Naive thymus-derived CD8-positive, alpha-beta T cell (primary cell): ENCODE measurements around the gene TSPYL1. TPM values are rescaled to one million over a fixed set of nuclear protein-coding genes. Genes with fewer than 3 reads are reported as not detected.
"Not testable (repeated sequence)": the region's sequence is repeated elsewhere in the genome, so short reads cannot be mapped to it uniquely, and the experiment has no call there.

ENCODE experiments used
- ATAC-seq, 2 donors: fragments of 150-1000 bp; cut with Tn5 transposase in 1 of 2; sonication (Bioruptor Pico), chemical (Tn5 transposase) in 1 of 2; 1 replicate in 1 of 2; 2 replicates in 1 of 2; pipeline ENCODE4 v1.10.0; 2021; ENCODE audit warnings: mild to moderate bottlenecking in 2 of 2, moderate library complexity in 2 of 2
- POLR2A ChIA-PET: fragments of 350-600 bp; sonication (Branson Sonifier 250); formaldehyde crosslinking; loops from one replicate; lab custom pipeline; 2021; ENCODE audit warnings: antibody characterized with exemption; lab: Charles Lee
- DNase-seq, 10 donors: peaks; one replicate each; pipeline versions ENCODE4 v3.0.0 to v3.0.0-alpha.2; 2020 to 2022
- H3K27ac Mint-ChIP-seq, 10 donors: one replicate each; pipeline ENCODE4 v1.8.0; 2020 to 2022; ENCODE audit warnings: mild to moderate bottlenecking in 10 of 10, mixed read lengths in 10 of 10, moderate library complexity in 4 of 10, inconsistent platforms in 1 of 10
- H3K27me3 Mint-ChIP-seq, 5 donors: one replicate each; pipeline ENCODE4 v1.8.0; 2021 to 2022; ENCODE audit warnings: mixed read lengths in 5 of 5
- H3K36me3 Mint-ChIP-seq, 3 donors: one replicate each; pipeline ENCODE4 v1.8.0; 2020 to 2022; ENCODE audit warnings: mixed read lengths in 3 of 3, mild to moderate bottlenecking in 2 of 3, inconsistent platforms in 1 of 3
- H3K4me1 Mint-ChIP-seq, 4 donors: one replicate each; pipeline ENCODE4 v1.8.0; 2021 to 2022; ENCODE audit warnings: mixed read lengths in 4 of 4
- H3K4me3 Mint-ChIP-seq, 10 donors: one replicate each; pipeline ENCODE4 v1.8.0; 2020 to 2022; ENCODE audit warnings: mild to moderate bottlenecking in 10 of 10, mixed read lengths in 10 of 10, moderate library complexity in 6 of 10, inconsistent platforms in 1 of 10
- H3K9me3 Mint-ChIP-seq, 9 donors: one replicate each; pipeline ENCODE4 v1.8.0; 2020 to 2022; ENCODE audit warnings: mixed read lengths in 9 of 9, mild to moderate bottlenecking in 3 of 9, inconsistent platforms in 1 of 9, moderate library complexity in 1 of 9
- polyA plus RNA-seq, 3 donors: library from polyadenylated mRNA; unstranded; fragments of 300-500 nt; fragmentation: Illumina TruSeq; gene quantifications; one replicate each; pipeline ENCODE4 v1.2.3, GENCODE V29; 2021
- total RNA-seq, 8 experiments: library from RNA in 2 of 8; stranded (reverse) in 2 of 8; gene quantifications; one replicate each; pipeline ENCODE4 v1.2.3 and lab custom pipeline; 2021 to 2026

The TSPYL1 gene
- total RNA-seq (100 to 1,000 TPM; 104 to 106 TPM), polyA plus RNA-seq (10 to 100 TPM; 28.2 to 49.1 (median 36.7) TPM), total RNA-seq (lab: John Stamatoyannopoulos, UW) (113 to 618 (median 210) reads per million in 6 experiments)

DNA sequence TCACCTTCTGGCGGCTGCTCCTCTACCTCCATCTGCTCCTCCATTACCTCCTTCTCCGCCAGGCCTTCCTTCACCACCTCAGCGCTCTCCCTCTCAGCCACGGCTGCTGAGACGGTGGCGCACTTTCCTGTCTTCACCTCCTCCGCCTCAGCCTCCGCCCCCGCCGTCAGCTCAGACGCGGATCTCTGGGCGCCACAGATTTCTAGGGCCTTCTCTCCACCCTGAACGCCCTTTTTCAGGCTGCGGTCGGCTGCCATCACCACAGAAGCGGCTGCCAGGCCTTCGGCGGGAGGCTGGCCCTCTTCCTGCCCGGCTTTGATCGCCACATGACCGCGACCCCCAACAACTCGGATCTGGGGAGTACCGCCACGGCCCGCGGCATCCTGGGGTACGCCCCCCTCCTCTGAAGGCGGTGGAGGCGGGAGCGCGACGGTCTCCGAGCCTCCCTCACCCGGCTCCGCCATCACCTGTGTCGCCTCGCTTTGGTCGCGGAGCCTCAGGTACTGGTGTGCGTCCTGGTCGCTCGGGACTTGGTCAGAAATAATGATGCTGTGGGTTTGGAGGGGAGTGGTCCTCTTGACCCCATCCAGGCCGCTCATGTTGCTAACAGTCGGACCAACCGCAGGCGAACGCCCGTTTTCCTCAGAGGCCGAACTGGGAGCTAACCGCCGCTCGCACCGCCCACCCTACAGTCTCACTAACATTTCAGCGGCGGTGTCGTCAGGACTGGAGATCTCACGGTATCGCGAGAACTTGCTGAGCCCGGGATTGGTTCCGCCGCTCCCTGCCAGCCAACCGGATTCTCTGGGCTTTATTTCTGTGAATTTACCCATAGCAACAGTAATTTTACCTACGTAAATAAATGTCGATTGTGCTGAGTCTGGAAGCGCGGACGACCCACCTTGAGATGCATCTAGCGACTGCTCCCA, at the start of gene TSPYL1:
TSPYL1 (minus strand) TSS at position 699 of the 929 bp plus-strand sequence; CDS start at position 599, 100 bp downstream.
- peak within 1 kb of the TSS; percentile 98 to 100 (median 100) for H3K27ac Mint-ChIP-seq
- H3K9me3 Mint-ChIP-seq, result no peaks in the 10 kb centered on the region
- no peaks in the 10 kb centered on the region for H3K27me3 Mint-ChIP-seq
- DNase-seq, result peak; percentile 84 to 98 (median 96)
- peaks cover 14 to 44% (median 34%) of the 10 kb centered on the region in 3 donors for H3K36me3 Mint-ChIP-seq
- ATAC-seq, result peak; percentile 84 to 85
- peak within 1 kb of the TSS; percentile 89 to 100 (median 97) for H3K4me3 Mint-ChIP-seq
- peaks cover 26 to 74% (median 63%) of the 10 kb centered on the region in 4 donors for H3K4me1 Mint-ChIP-seq
- POLR2A ChIA-PET, result interaction anchor here (0.6 to 5.2 kb wide), 17 partner anchors 9 to 1318 kb away, joined by 3 to 70 read pairs (median 5); partner anchors contain the start of genes CALHM6, DSE, KPNA5 and NT5DC1

DNA sequence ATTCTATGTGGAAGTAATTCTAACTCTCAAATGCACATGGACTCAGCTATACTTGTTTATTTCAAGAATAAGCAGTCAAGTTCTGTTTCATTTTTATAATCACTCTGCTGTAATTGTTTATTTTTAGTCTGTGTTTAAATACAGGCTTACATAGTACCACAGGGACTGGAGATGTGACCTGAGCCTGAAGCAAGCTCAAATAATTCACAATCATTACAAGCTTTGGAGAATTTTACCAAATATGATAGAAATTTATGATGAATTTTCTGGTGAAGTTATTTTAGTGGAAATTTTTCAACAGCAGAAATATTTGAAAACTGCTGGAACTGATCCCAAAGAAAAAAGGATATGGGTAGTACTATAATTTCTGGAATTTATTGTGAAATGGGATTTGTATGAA, 49.4 kb upstream of the TSPYL1 start:
- DNase-seq (no peak), ATAC-seq (no peak)
- Mint-ChIP-seq H3K36me3 (peaks cover 3 to 6% (median 4%) of the 10 kb centered on the region in 3 donors), H3K4me1 (peaks cover 0 to 3% (median 0%) of the 10 kb centered on the region in 4 donors), H3K27ac (no peak overlapping the region), H3K9me3 (peaks cover 0 to 18% (median 5%) of the 10 kb centered on the region in 9 donors), H3K27me3 (no peaks in the 10 kb centered on the region), H3K4me3 (no peak overlapping the region)
- POLR2A ChIA-PET, result no interaction called here

DNA sequence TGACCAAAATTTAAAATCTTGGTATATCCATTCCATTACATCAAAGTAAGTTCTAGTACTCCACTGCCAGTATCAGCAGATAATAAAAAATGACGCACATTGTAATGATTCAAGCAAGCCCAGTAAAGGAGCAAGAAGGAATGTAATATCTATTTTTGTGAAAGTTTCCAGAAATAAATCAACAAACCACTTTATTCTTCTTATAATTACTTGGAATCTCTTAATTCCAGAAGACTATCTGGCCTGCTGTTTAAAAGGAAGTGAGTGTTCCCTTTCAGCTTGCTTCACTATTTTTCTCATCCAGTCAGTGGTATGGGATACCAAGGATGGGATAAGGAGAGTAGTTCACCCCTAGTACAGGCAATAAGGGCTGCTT, 48.8 kb upstream of the TSPYL1 start:
- H3K27me3 Mint-ChIP-seq, result no peaks in the 10 kb centered on the region
- peaks cover 0 to 17% (median 5%) of the 10 kb centered on the region in 9 donors for H3K9me3 Mint-ChIP-seq
- no peak overlapping the region for H3K27ac Mint-ChIP-seq
- peaks cover 0 to 3% (median 3%) of the 10 kb centered on the region in 3 donors for H3K36me3 Mint-ChIP-seq
- no peak for ATAC-seq
- H3K4me1 Mint-ChIP-seq, result peaks cover 0 to 5% (median 0%) of the 10 kb centered on the region in 4 donors
- no peak overlapping the region for H3K4me3 Mint-ChIP-seq
- POLR2A ChIA-PET, result no interaction called here
- no peak for DNase-seq

DNA sequence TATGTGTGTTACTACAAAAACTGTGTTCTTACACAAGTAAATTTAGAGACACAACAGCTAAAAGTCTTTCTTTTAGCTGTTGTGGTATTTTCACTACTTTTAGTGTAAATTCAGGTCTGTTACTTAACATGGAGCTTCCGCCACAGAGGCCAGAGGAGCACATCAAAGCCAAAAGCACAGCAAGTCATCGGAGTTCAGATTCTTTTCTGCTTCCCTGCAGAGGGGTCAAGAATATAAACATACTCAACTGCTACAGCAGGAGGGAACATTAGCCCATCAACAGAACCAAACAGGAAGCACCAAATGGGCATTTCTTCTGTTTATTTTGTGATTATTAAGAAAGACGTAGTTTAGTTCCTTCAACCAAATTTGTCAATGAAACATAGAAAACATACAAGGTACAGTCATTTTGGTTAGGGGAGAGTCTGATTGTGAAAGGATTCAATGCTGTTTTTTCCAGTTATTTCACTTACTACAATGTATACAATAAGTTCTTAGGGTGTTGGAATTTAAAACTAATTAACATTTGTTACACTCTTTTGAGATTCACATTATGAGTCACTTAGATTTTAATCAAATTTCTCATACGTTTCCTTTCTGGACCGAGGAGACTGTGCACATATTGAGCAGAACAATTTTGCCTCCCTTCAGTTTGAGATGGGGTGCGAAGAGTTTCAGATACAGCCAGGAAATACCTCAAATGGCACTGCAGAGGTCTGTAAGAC, 48.2 kb upstream of the TSPYL1 start:
- Mint-ChIP-seq H3K36me3 (peaks cover 0 to 3% (median under 1%) of the 10 kb centered on the region in 3 donors), H3K4me1 (peaks cover 0 to 5% (median 0%) of the 10 kb centered on the region in 4 donors), H3K27ac (no peak overlapping the region), H3K27me3 (no peaks in the 10 kb centered on the region), H3K9me3 (peaks cover 0 to 12% (median 3%) of the 10 kb centered on the region in 9 donors), H3K4me3 (no peak overlapping the region)
- no peak for DNase-seq
- POLR2A ChIA-PET, result no interaction called here
- ATAC-seq, result no peak

DNA sequence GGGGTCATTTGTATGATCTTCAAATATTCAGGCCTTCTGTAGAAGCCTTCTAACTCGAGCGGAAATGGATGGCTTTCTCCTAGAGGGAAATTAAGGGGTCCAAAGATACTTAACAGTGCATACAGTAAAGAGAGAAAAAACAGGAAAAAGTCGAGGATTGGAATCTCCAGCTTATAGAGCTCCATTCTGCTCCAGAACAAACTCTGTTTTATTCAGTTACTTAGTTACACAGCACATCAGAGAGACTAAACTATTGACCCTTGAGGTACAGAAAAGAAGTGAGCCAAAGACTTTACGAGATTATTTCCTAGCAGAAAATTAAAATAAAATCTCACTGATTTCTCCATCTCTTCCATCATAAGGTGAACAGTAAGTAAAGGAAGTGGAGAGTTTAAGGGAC, 47.3 kb upstream of the TSPYL1 start:
- Mint-ChIP-seq H3K27me3 (no peaks in the 10 kb centered on the region), H3K36me3 (peaks cover 0 to 3% (median 0%) of the 10 kb centered on the region in 3 donors), H3K27ac (no peak overlapping the region), H3K4me3 (no peak overlapping the region), H3K4me1 (peaks cover 0 to 5% (median 0%) of the 10 kb centered on the region in 4 donors), H3K9me3 (peaks cover 0 to 2% (median 0%) of the 10 kb centered on the region in 9 donors)
- DNase-seq, result no peak
- POLR2A ChIA-PET, result no interaction called here
- ATAC-seq, result no peak

DNA sequence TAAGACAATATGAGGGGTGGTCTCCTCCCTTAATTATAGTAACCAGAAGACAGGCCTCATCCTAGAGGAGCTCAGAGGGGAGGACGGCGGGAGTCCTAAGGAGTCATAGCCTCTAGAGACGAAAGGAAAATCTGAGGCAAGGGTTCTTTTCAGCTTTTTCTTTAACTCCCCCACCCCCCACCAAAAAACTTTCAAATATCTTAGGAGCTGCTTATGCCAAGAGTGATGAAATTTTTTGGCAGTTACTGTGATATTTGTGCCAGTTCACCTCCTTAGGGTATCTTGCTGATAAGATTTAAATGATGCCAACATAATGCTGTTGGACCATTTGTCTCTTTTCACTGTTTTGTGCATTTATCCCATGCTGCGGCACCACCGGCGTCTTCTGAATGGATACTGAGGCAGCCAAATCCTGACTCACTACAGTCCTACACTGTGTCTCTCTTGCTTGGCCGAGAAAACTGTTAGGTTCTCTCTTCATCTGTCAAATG, 46.5 kb upstream of the TSPYL1 start:
- Mint-ChIP-seq H3K4me1 (peaks cover 0 to 7% (median 0%) of the 10 kb centered on the region in 4 donors), H3K27ac (no peak overlapping the region), H3K9me3 (no peaks in the 10 kb centered on the region), H3K27me3 (no peaks in the 10 kb centered on the region), H3K36me3 (peaks cover 0 to 3% (median 0%) of the 10 kb centered on the region in 3 donors), H3K4me3 (no peak overlapping the region)
- no peak for DNase-seq
- POLR2A ChIA-PET, result no interaction called here
- ATAC-seq, result no peak

DNA sequence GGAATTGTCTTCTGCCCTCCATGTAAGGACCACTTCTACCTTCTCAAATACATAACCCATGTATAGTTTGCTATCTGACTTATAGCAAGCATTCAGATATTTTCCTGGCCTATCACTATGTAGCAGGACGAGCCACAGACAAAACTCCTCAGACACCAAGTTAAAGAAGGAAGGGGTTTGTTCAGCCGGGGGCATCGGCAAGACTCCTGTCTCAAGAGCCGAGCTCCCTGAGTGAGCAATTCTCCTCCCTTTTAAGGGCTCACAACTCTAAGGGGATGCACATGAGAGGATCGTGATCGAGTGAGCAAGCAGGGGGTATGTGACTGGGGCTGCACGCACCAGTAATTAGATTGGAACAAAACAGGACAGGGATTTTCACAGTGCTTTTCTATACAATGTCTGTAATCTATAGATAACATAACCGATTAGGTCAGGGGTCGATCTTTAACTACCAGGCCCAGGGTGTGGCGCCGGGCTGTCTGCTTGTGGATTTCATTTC, 46.0 kb upstream of the TSPYL1 start:
- H3K4me3 Mint-ChIP-seq, H3K4me1 Mint-ChIP-seq, H3K27me3 Mint-ChIP-seq, POLR2A ChIA-PET, H3K36me3 Mint-ChIP-seq, H3K27ac Mint-ChIP-seq, ATAC-seq, H3K9me3 Mint-ChIP-seq, DNase-seq: not testable (repeated sequence)

DNA sequence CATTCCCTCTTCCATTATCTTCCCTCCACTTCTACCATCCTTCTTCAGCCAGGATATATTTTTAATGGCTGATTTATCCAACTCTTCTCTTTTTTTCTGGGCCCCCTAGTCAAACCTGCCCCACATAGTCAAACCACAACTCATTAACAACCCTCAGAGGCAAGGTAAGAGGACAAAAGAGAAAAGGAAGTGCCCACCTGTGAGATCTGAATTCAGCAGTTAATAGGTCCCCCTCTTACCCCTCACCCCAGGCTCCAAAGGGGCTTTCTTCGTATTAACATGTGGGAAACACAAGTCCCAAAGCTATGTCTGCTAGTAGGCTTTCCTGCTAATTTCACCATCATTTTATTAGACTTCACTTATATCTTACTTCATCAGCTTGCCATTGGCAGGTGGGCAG, 44.1 kb upstream of the TSPYL1 start:
- H3K4me3 Mint-ChIP-seq, result no peak overlapping the region
- H3K36me3 Mint-ChIP-seq, result peaks cover 0 to 3% (median 2%) of the 10 kb centered on the region in 3 donors
- DNase-seq, result no peak
- H3K27me3 Mint-ChIP-seq, result no peaks in the 10 kb centered on the region
- peaks cover 0 to 7% (median 0%) of the 10 kb centered on the region in 4 donors for H3K4me1 Mint-ChIP-seq
- no peaks in the 10 kb centered on the region for H3K9me3 Mint-ChIP-seq
- POLR2A ChIA-PET, result no interaction called here
- ATAC-seq, result no peak
- no peak overlapping the region for H3K27ac Mint-ChIP-seq

DNA sequence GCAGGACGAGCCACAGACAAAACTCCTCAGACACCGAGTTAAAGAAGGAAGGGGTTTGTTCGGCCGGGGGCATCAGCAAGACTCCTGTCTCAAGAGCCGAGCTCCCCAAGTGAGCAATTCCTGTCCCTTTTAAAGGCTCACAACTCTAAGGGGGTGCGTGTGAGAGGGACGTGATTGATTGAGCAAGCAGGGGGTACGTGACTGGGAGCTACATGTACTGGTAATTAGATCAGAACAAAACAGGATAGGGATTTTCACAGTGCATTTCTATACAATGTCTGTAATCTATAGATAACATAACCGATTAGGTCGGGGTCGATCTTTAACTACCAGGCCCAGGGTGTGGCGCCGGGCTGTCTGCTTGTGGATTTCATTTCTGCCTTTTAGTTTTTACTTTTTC, 42.2 kb upstream of the TSPYL1 start:
- not testable (repeated sequence) for H3K36me3 Mint-ChIP-seq, ATAC-seq, DNase-seq

DNA sequence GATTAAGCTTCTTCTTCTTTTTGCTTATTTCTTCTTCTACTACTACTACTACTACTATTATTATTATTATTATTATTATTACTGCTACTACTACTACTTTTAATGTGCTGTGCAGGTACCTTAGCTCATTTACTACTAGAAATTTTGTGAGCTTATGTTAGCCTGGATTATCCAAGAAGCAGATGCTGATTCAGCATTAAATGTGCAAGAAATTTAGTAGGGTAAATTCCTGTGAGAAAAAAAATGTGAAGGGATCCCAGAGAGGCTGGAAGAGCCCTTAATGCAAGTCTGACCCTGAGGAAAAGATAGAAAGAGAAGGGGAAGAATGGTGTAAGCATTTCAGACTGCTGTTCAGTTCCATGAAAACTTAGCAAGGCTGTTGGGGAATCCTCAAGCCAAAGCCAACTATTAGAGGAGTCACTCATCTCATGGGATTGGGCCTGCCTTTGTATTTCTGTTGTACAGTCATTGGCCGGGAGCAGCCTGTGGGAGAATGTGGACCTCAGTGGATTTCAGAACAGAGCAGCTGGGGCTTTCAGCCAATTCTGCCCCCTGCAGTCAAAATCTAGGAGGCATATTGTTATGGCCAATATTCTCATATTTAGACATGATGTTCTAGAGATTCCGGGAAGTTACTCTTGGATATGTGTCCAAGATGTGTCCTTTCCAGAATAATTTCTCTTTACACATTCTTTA, 37.2 kb upstream of the TSPYL1 start:
- H3K27me3 Mint-ChIP-seq, result no peaks in the 10 kb centered on the region
- no peak overlapping the region for H3K4me3 Mint-ChIP-seq
- H3K27ac Mint-ChIP-seq, result no peak overlapping the region
- DNase-seq (no peak), ATAC-seq (no peak)
- POLR2A ChIA-PET, result no interaction called here
- H3K4me1 Mint-ChIP-seq, result peaks cover 0 to 7% (median under 1%) of the 10 kb centered on the region in 4 donors
- no peaks in the 10 kb centered on the region for H3K9me3 Mint-ChIP-seq
- peaks cover 0 to 2% (median 0%) of the 10 kb centered on the region in 3 donors for H3K36me3 Mint-ChIP-seq

More for the DNA sequence above, 42.2 kb upstream of the TSPYL1 start:
- H3K27me3 Mint-ChIP-seq, H3K4me1 Mint-ChIP-seq, H3K4me3 Mint-ChIP-seq, POLR2A ChIA-PET, H3K9me3 Mint-ChIP-seq, H3K27ac Mint-ChIP-seq: not testable (repeated sequence)

DNA sequence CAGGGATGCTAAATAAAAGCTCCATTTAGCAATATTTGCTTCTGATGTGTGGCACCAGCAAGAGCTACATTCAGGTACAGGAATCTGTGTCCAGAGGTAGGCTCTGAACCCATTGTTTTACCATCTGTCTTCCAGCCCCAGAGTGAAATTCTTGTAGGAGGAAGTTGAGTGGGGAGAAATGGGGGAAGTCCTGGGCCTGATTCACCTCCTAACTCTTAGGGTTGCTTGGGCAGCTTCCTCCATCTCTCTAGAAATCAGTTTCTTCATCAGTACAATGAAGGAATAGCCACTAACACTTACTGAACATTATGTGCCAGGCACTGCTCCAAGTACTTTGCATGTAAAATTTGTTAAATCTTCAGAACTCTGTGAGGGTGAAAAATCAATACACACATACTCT, 35.1 kb upstream of the TSPYL1 start:
- Mint-ChIP-seq H3K36me3 (peaks cover 7 to 13% (median 10%) of the 10 kb centered on the region in 3 donors), H3K4me3 (no peak overlapping the region), H3K27ac (no peak overlapping the region), H3K4me1 (peaks cover 0 to 7% (median under 1%) of the 10 kb centered on the region in 4 donors), H3K9me3 (no peaks in the 10 kb centered on the region), H3K27me3 (no peaks in the 10 kb centered on the region)
- DNase-seq (no peak), ATAC-seq (no peak)
- POLR2A ChIA-PET, result no interaction called here

DNA sequence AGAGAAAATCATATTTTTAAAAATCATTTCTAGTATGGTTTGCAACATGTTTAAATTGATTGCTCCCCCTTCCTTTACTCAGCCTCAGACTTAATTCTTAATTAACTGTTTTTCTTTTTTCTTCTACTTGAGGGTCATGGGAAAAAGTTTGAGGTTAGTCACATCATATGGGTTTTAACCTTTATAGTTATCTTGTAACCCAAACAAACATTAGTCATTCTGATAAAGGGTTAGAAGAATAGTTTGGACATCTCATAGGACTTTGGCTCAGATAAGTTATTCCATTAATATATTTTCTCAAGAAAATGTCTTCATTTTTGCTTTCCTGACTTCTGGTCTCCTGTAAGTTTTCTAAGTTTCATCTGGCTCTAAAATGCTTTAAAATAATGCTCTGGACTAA, 34.5 kb upstream of the TSPYL1 start:
- POLR2A ChIA-PET, result no interaction called here
- no peaks in the 10 kb centered on the region for H3K27me3 Mint-ChIP-seq
- H3K9me3 Mint-ChIP-seq, result no peaks in the 10 kb centered on the region
- no peak for ATAC-seq
- no peak overlapping the region for H3K27ac Mint-ChIP-seq
- no peak overlapping the region for H3K4me3 Mint-ChIP-seq
- H3K36me3 Mint-ChIP-seq, result peaks cover 7 to 15% (median 13%) of the 10 kb centered on the region in 3 donors
- H3K4me1 Mint-ChIP-seq, result peaks cover 0 to 7% (median under 1%) of the 10 kb centered on the region in 4 donors
- DNase-seq, result no peak
